Mesodermal cell (in vitro differentiated cells): ENCODE data around the gene RAMAC.
A peak's percentile ranks its signal among the peaks of the same experiment; 100 is the strongest.

Experiments used
- H3K27ac ChIP-seq: 2 replicates; pipeline ENCODE4 v1.7.0; 2013; ENCODE audit warnings: mild to moderate bottlenecking, low read depth, low read length, moderate library complexity; ENCODE audit not compliant: severe bottlenecking
- H3K36me3 ChIP-seq: 2 replicates; pipeline ENCODE4 v1.7.1; 2013; ENCODE audit warnings: mild to moderate bottlenecking, low read length, moderate library complexity; ENCODE audit not compliant: control insufficient read depth, insufficient read depth
- H3K4me1 ChIP-seq: one replicate; pipeline ENCODE4 v1.7.1; 2013; ENCODE audit warnings: mild to moderate bottlenecking, low read length; ENCODE audit not compliant: insufficient read depth, control insufficient read depth, poor library complexity, severe bottlenecking
- H3K4me3 ChIP-seq: 2 replicates; pipeline ENCODE4 v1.7.0; 2013; ENCODE audit warnings: low read length, control low read depth, mild to moderate bottlenecking; ENCODE audit not compliant: insufficient read depth, poor library complexity, severe bottlenecking; ENCODE audit errors: extremely low read depth
- H3K9me3 ChIP-seq: 2 replicates; pipeline ENCODE4 v1.7.1; 2013; ENCODE audit warnings: mild to moderate bottlenecking, low read length, moderate library complexity; ENCODE audit not compliant: control insufficient read depth
- WGBS, 2 experiments: methylation state at CpG; one replicate each; pipeline ENCODE4 v1.1.5; 2013; ENCODE audit warnings: missing lambda C conversion rate in 2 of 2; ENCODE audit not compliant: insufficient coverage in 2 of 2; 5-methylcytosine and 5-hydroxymethylcytosine counted together

Gene RAMAC

GRCh38 chr15:82968066-82968465, 17.9 kb upstream of the RAMAC start:
- Histone ChIP-seq H3K4me1 (no peaks in the 10 kb centered on the region), H3K4me3 (no peak overlapping the region), H3K36me3 (no peaks in the 10 kb centered on the region), H3K27ac (no peak overlapping the region), H3K9me3 (no peaks in the 10 kb centered on the region)
- 87 to 94% methylated on average over 3 to 4 of the region's 4 CpGs for WGBS, 2 experiments

DNA sequence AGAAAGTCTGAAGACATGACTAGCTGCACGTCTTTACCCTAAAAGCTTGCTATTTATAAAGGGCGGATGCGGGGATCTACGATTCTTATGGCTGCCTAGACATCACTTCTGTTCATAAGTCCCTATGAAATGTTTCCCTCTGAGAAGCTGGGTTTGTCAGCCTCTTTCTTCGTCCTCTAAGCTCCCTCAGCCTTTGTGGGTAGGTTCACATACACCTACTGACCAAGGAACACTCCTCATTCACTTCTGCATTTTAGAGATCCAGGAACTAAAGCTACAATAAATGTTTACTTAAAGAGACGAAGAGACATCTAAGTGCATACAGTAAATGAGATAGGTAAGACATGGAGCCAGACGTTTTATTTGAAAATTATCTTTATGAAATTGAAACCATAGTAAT, 16.7 kb upstream of the RAMAC start:
- H3K4me3 ChIP-seq = no peak overlapping the region
- no peak overlapping the region for H3K27ac ChIP-seq
- WGBS, 2 experiments = 89% methylated on average over 5 of the region's 7 CpGs
- no peaks in the 10 kb centered on the region for H3K36me3 ChIP-seq
- H3K9me3 ChIP-seq = no peaks in the 10 kb centered on the region
- H3K4me1 ChIP-seq = no peaks in the 10 kb centered on the region

- no peaks in the 10 kb centered on the region for H3K36me3 ChIP-seq
- H3K9me3 ChIP-seq = no peaks in the 10 kb centered on the region
- no peak overlapping the region for H3K4me3 ChIP-seq
- no peaks in the 10 kb centered on the region for H3K4me1 ChIP-seq
- 73 to 81% methylated on average over 2 to 3 of the region's 3 CpGs for WGBS, 2 experiments
- no peak overlapping the region for H3K27ac ChIP-seq
Observed at GRCh38 chr15:82970078-82970686, 15.8 kb upstream of the RAMAC start.

DNA sequence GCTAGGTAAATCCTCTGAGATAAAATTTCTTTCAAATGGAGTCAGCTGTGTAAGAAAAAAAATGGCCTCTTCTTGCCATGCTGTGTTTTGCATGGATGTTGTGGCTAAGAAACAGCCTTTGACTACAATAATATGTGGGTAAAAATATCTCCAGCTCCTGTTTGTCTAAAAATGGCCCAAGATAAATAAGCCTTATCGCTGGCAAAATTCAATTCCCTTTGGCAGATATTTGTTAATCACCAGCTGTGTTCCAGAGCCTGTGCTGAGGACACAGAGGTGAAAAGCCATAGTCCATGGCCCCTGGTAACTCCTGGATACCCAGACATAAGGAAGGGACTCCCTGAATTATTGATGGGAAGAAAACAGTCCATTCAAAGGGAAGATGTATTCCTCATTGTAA, 15.3 kb upstream of the RAMAC start:
- Histone ChIP-seq H3K27ac (no peak overlapping the region), H3K4me3 (no peak overlapping the region), H3K4me1 (no peaks in the 10 kb centered on the region), H3K9me3 (no peaks in the 10 kb centered on the region), H3K36me3 (no peaks in the 10 kb centered on the region)
- 100% methylated on average over 1 of the region's 1 CpG for WGBS, 2 experiments

DNA sequence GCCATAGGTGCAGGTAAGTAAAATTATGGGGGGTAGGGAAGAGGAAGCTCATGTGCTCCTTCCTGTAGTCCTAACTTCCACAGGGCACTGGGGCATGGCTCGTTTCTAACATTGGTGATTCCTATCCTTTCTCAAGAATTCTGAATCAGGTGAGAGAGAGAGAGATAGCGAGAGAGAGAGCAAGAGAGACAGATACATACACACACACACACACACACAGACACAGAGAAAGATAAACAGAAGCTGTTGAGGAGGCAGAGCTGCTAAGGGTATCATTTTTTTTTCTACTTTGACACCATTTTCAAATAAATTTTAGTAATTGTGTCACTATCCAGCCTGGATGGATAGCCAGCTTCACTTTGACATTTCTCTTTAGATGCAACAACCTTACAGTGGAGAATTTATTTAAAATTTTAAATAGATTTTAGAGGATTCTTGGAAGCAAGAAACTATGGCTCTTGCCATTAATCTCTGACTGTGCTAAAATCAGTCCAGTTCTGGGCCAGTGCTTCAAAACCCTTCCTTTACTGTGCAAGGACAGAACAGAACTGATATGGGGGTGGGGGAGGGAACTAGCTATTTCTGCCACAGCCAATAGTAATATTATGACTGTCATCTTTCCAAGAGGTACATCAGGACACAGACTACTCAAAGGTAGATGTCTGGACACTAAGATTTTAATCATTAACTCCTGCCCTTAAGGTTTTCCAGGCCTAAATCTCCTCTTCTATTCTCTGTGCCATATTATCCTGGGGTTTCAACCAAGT, 14.6 kb upstream of the RAMAC start:
- no peak overlapping the region for H3K27ac ChIP-seq
- no CpG with 5 or more reads among the region's 2 CpGs for WGBS, 2 experiments

DNA sequence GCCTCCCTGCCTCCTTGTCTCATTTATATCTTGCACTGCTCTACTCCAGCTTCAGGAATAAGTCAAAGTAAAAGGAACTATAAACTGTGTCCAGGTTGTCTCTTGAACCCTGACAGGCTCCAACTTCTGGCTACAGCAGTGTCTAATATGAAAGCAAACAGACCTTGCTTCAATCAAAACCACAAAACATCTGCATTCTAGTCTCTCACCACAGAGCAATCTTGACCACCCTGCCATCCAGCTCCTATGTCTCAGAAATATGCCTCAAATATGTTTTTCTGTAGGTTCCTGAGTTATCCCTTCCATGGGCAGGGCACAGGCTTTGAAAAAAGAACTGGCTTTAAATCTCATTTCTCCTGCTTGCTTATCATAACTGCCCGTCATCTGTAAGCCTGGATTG, 13.0 kb upstream of the RAMAC start:
- H3K9me3 ChIP-seq = no peaks in the 10 kb centered on the region
- no peak overlapping the region for H3K27ac ChIP-seq
- WGBS, 2 experiments = 100% methylated on average over 1 of the region's 1 CpG; no CpG with 5 or more reads in 1 of the 2 experiments
- H3K4me1 ChIP-seq = no peaks in the 10 kb centered on the region
- H3K36me3 ChIP-seq = no peaks in the 10 kb centered on the region
- H3K4me3 ChIP-seq = no peak overlapping the region

More for the DNA sequence above, 14.6 kb upstream of the RAMAC start:
- Histone ChIP-seq H3K9me3 (no peaks in the 10 kb centered on the region), H3K4me1 (no peaks in the 10 kb centered on the region), H3K4me3 (no peak overlapping the region), H3K36me3 (no peaks in the 10 kb centered on the region)

DNA sequence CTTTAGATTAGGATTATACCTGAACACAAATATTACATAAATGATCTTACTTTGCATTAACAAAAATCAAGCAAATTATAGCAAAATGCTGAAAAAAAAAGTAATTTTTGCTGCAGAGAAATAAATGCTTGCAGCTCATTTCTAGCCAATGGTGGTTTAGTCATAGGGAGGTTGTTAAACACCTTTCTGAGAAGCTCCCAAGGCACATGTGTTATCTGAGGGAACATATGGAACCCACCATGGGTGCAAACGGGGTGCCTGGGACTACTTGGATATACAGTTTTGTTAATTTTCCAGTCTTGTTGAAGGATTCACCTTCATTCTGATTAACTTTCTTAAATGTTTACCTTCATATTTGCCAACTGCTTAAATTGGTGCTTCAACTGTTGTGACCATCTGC, 8.9 kb upstream of the RAMAC start:
- Histone ChIP-seq H3K36me3 (no peaks in the 10 kb centered on the region), H3K9me3 (no peaks in the 10 kb centered on the region), H3K27ac (no peak overlapping the region), H3K4me3 (no peak overlapping the region), H3K4me1 (no peaks in the 10 kb centered on the region)
- no CpG with 5 or more reads among the region's 1 CpG for WGBS, 2 experiments

- no peak overlapping the region for H3K27ac ChIP-seq
- H3K4me3 ChIP-seq = no peak overlapping the region
- no peaks in the 10 kb centered on the region for H3K36me3 ChIP-seq
- WGBS, 2 experiments = 100% methylated on average over 1 to 2 of the region's 5 CpGs
- H3K4me1 ChIP-seq = no peaks in the 10 kb centered on the region
- H3K9me3 ChIP-seq = no peaks in the 10 kb centered on the region
Observed at GRCh38 chr15:82978438-82978837, 7.6 kb upstream of the RAMAC start.

GRCh38 chr15:82979726-82980125, 6.3 kb upstream of the RAMAC start:
- no peaks in the 10 kb centered on the region for H3K9me3 ChIP-seq
- H3K4me1 ChIP-seq = no peaks in the 10 kb centered on the region
- no peak overlapping the region for H3K27ac ChIP-seq
- WGBS, 2 experiments = 90 to 100% methylated on average over 1 of the region's 1 CpG
- no peak overlapping the region for H3K4me3 ChIP-seq
- H3K36me3 ChIP-seq = no peaks in the 10 kb centered on the region

GRCh38 chr15:82980981-82981380, 5.0 kb upstream of the RAMAC start:
- Histone ChIP-seq H3K4me1 (no peaks in the 10 kb centered on the region), H3K36me3 (no peaks in the 10 kb centered on the region), H3K27ac (no peak overlapping the region), H3K9me3 (no peaks in the 10 kb centered on the region), H3K4me3 (no peak overlapping the region)
- WGBS, 2 experiments = 57 to 70% methylated on average over 1 of the region's 2 CpGs

DNA sequence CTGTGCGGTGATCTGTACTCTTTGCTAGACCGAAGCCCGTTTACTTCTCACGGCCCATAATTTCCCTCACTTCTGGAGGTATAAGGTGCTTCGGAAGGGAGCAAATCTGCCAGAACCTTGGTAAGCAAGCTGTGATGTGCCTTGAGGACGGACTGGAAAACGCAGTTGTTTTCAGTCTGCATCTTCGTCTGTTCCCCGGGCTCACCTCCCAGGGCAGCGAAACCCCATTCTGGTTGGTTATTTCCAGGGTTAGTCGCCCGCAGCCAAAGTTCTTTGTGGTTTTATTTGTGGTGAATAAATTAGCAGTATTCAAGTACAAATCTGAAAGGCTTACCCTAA, 401 bp downstream of the RAMAC start:
- 4 to 6% methylated on average over 5 to 9 of the region's 12 CpGs for WGBS, 2 experiments
- no peaks in the 10 kb centered on the region for H3K9me3 ChIP-seq
- H3K4me3 ChIP-seq = peak overlapping the region; percentile 88
- peak overlapping the region; percentile 25 for H3K27ac ChIP-seq
- H3K4me1 ChIP-seq = no peaks in the 10 kb centered on the region
- H3K36me3 ChIP-seq = peaks cover 25% of the 10 kb centered on the region
